HFF-Myc (cell line): Measurements from ENCODE around the gene UCHL5.

ENCODE experiments used
- DNase-seq: peaks from one replicate; pipeline ENCODE4 v3.0.0-alpha.2; 2011; ENCODE audit warnings: low read depth; ENCODE audit errors: extremely low read depth
- H3K4me3 ChIP-seq: replicated peaks from 2 replicates; pipeline ENCODE4 v1.5.1; 2011; ENCODE audit warnings: low read depth, mild to moderate bottlenecking, control low read depth, low read length
- TF ChIP-seq, protein P1 (sequence below): IDR thresholded peaks from 2 replicates; pipeline ENCODE4 v1.5.1; 2012; ENCODE audit warnings: mild to moderate bottlenecking, low read depth, low read length, control low read depth; ENCODE audit errors: missing control alignments

Gene UCHL5

DNA sequence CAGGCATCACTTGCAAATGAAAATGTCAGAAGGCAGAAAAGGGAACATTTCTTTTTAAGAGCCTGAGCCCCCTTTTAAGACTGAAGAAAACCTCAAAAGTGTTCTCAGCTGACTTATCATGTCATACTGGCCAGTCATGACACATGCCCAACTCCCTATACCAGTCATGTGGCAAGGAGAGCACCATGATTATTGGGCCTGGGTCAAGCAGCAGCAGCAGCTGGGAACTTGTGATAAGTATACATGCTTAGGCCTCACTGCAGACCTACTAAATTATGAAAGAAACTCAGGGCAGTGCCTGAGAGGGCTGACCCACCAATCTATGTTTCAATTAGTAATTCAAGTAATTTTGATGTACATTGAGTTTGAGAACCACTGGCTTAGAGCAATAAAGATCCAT is 8.9 kb upstream of the UCHL5 start:
- no peak overlapping the region for H3K4me3 ChIP-seq
- TF ChIP-seq, protein P1, sequence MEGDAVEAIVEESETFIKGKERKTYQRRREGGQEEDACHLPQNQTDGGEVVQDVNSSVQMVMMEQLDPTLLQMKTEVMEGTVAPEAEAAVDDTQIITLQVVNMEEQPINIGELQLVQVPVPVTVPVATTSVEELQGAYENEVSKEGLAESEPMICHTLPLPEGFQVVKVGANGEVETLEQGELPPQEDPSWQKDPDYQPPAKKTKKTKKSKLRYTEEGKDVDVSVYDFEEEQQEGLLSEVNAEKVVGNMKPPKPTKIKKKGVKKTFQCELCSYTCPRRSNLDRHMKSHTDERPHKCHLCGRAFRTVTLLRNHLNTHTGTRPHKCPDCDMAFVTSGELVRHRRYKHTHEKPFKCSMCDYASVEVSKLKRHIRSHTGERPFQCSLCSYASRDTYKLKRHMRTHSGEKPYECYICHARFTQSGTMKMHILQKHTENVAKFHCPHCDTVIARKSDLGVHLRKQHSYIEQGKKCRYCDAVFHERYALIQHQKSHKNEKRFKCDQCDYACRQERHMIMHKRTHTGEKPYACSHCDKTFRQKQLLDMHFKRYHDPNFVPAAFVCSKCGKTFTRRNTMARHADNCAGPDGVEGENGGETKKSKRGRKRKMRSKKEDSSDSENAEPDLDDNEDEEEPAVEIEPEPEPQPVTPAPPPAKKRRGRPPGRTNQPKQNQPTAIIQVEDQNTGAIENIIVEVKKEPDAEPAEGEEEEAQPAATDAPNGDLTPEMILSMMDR, result no peak
- DNase-seq, result no peak

DNA sequence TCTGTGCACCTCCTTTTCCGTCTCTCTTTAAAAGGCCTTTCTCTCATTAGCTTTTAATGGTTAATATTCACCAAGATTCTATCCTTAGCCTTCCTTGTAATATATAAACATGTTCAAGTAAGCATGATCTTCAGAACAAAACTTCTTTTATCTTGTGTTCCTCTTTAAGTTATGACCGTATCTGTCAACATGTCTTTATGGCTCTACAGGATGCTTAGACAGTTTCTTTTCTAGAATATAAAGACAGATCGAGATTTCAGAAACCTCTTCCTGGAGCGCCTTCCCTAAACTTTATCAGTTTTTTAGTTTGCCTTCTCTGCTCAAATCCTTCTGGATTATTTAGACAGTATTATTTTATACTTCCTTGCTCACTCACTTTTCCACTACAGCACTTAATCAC is 7.4 kb upstream of the UCHL5 start:
- no peak for DNase-seq
- no peak overlapping the region for H3K4me3 ChIP-seq
- TF ChIP-seq, protein P1, result no peak

DNA sequence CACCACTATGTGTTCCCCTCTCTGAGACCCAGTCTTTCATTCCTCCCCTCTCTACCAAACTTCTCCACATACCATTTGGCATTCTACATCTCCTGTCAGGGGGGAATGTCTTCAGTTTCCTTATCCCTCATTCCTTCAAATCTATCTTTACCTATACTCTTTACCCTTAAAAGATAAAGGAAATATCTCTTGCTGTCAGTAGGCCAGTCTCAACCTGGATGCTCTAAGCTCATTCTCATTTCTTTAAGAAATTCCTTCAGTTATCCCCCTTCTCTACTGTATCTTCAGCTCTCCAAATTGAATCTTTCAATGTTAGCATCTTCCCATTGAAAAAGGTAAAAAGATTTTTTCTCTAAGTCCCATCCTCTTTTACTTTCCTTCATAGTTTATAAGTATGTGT is 6.8 kb upstream of the UCHL5 start:
- no peak overlapping the region for H3K4me3 ChIP-seq
- TF ChIP-seq, protein P1, result no peak
- DNase-seq, result no peak

DNA sequence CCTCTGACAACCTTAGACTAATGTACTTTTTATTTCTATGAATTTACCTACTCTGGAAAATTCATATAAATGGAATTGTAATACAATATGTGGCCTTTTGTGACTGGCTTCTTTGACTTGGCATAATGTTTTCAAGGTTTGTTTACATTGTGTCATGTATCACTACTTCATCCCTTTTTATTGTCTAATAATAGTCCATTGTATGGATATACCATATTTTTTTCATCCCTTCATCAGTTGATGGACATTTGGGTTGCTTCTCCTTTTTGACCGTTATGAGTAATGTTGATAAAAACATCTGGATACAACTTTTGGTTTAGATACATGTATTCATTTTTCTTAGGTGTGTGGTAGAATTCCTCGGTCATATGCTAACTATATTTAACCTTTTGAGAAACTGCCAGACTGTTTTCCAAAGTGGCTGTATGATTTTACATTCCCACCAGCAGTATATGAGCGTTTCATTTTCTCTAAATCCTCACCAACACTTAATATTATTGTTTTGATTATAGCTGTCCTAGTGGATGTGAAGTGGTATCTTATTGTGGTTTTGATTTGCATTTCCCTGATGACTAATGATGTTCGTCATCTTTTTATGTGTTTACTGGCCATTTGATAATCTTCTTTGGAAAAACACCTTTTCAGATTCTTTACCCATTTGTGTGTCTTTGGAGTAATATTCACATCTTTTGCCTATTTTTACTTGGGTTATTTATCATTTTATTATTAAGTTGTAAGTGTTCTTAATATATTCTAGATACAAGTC is 3.7 kb upstream of the UCHL5 start:
- no peak overlapping the region for H3K4me3 ChIP-seq
- TF ChIP-seq, protein P1, result no peak
- DNase-seq, result no peak

DNA sequence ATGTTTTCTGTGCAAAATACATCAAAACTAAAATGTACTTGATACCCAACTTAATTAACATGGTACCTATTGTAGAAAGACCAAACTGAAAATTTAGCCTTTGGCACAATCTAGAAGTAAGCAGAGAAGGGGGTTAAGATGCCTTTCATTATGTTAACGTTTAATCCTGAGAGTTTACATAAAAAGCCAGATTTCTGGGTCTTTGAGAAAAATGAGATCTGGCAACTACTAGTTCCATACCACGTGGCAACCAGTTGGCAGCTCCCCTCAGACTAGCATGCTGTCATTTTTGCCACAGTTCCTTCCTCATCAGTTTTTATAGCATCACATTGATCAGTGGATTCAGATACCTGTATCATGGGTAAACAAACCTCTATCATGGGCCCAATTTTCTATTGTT is 1.8 kb upstream of the UCHL5 start:
- no peak for DNase-seq
- H3K4me3 ChIP-seq, result peak overlapping the region; percentile 95
- TF ChIP-seq, protein P1, result no peak

DNA sequence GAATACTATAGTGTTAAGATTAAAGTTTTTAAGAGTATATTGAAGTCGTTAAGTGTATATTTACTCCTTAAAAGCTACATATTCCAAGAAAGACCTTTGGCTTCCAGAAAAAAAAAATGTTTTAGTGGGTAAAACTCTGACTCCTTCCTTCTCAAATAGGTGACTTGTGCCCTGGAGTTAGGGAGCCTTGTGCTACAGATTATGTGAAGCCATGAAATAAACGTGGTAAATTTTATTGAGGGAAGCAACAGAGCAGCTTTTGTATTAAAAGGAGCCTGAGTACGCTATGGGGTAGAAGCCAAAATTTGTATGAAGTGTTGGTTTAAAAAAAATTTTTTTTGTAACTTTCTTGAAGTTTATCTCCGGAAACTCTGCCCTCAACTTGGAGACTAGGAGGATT is 1.2 kb upstream of the UCHL5 start:
- TF ChIP-seq, protein P1, result no peak
- DNase-seq, result no peak
- H3K4me3 ChIP-seq, result peak overlapping the region; percentile 95

DNA sequence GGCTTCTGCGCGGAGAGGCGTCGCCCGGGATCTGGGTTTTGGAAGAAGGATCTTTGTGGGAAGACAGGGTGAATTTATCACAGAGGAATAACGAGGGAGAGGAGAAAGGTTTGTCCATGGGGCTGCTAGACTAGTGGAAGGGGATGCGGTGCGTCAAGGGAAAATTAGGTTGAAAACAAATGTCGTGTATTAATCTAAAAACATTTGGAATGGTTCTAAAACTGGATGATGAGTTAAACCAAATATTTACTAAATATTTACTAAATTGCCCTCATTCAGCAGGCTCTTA is 899 bp upstream of the UCHL5 start:
- H3K4me3 ChIP-seq, result peak overlapping the region; percentile 95
- TF ChIP-seq, protein P1, result no peak
- DNase-seq, result no peak
